MM.1S (cell line): Measurements from ENCODE around the gene CHRM2.

Experiments used
- EZH2 ChIP-seq: fragments of 300-600 bp; sonication (generic); optimal IDR thresholded peaks from 2 replicates; pipeline ENCODE3; 2017; ENCODE audit warnings: low read depth, mild to moderate bottlenecking, antibody characterized with exemption, low read length, mixed read lengths
- EZH2phosphoT487 ChIP-seq: fragments of 300-600 bp; sonication (generic); IDR thresholded peaks from 2 replicates; pipeline ENCODE4 v1.6.1; 2018; ENCODE audit warnings: antibody characterized with exemption, low read length
- TF ChIP-seq, protein P1 (sequence below): fragments of 300-600 bp; sonication (generic); IDR thresholded peaks from 2 replicates; pipeline ENCODE4 v1.5.1; 2016; ENCODE audit warnings: antibody characterized with exemption, low read length, mixed read lengths

DNA sequence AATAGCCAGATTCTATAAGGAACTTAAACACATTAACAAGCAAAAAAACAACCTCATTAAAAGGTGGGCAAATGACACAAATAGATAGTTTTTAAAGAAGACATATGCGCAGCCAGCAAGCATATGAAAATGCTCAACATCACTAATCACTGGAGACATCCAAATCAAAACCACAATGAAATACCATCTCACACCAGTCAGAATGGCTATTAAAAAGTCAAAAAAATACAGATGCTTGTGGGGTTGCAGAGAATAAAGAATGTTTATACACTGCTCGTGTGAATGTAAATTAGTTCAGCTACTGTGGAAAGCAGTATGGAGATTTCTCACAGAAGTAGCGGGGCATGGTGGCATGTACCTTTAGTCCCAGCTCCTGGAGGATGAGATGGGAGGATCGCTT is 164.0 kb downstream of the CHRM2 start:
- TF ChIP-seq, protein P1, sequence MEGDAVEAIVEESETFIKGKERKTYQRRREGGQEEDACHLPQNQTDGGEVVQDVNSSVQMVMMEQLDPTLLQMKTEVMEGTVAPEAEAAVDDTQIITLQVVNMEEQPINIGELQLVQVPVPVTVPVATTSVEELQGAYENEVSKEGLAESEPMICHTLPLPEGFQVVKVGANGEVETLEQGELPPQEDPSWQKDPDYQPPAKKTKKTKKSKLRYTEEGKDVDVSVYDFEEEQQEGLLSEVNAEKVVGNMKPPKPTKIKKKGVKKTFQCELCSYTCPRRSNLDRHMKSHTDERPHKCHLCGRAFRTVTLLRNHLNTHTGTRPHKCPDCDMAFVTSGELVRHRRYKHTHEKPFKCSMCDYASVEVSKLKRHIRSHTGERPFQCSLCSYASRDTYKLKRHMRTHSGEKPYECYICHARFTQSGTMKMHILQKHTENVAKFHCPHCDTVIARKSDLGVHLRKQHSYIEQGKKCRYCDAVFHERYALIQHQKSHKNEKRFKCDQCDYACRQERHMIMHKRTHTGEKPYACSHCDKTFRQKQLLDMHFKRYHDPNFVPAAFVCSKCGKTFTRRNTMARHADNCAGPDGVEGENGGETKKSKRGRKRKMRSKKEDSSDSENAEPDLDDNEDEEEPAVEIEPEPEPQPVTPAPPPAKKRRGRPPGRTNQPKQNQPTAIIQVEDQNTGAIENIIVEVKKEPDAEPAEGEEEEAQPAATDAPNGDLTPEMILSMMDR, result no peak
- TF ChIP-seq EZH2 (no peak), EZH2phosphoT487 (no peak)
